GM18519 (cell line): ENCODE measurements around the gene ZBTB7A.

Experiments used
- ATAC-seq: cut with Tn5 transposase; IDR thresholded peaks from one replicate; pipeline ENCODE4 v1.9.1; 2021; ENCODE audit warnings: mild to moderate bottlenecking, moderate library complexity; ENCODE audit not compliant: unreplicated experiment, low FRiP score

Gene ZBTB7A

GRCh38 chr19:4094761-4095487, 28.2 kb upstream of the ZBTB7A start:
- ATAC-seq, result no peak

- no peak for ATAC-seq
These were observed 27.6 kb upstream of the ZBTB7A start for GRCh38 chr19:4094291-4094690.

- ATAC-seq, result no peak
These were observed 27.0 kb upstream of the ZBTB7A start for GRCh38 chr19:4093643-4094175.

GRCh38 chr19:4090356-4091220, 23.9 kb upstream of the ZBTB7A start:
- ATAC-seq, result no peak

DNA sequence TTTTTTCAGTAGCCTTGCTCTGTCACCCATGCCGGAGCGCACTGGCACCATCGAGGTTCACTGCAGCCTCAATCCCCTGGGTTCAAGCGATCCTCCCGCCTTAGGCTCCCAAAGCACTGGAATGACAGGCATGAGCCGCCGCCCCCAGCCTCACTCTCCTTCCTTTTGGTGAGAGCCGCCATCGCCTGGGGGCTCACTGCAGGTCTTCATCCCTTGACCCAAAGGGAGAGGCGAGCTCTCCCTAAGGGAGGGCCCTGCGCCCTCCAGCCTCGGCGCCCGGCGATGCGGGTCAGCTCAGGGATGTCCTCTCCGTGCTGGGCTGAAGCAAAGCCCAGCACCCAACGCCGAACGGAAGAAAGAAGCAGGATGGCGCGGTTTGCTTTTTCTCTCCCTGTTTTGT, 23.2 kb upstream of the ZBTB7A start:
- ATAC-seq, result no peak

DNA sequence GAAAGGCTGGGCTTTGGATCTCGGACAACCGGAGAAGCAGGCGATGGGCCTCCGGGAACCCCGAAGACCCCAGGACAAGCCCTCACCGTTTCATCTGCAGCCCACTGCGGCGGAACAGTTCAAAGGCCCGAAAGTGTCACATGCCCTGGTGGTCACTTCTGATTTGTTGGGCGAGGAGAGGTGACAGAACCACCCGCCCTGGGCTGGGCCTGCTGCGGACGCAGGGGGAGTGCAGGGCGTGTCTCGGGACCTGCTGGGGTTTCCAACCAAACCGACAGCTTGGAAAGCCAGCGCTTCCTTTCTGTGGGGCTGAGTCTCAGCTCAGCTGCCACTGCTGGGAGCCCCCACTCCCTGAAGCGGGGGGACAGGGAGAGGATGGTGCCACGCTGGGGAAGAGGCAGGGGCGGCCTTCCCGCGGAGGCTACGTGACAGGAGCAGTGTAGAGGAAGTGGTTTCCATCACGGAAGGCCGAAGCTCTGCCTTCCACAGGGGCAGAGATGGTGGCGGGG, 22.8 kb upstream of the ZBTB7A start:
- ATAC-seq, result no peak

DNA sequence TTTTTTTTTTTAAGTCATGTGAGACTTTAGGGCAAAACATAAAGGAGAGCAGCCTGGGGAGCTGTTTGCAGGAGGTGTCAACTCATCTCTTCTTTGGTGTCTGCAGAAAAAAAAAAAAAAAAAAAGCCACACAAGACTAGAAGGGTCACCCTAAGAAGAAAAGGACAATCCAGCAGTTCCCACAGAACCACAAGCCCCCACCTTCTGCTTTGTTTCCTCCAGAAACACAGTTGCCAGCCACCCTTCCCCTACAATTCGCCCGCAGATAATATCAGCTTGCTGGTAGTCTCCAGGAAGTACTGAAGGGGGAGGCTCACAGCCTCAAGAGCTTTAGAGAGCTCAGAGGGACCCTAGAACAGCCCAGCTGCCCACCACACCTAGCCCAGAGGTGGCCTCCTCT, 22.3 kb upstream of the ZBTB7A start:
- no peak for ATAC-seq

- no peak for ATAC-seq
These were observed 21.3 kb upstream of the ZBTB7A start for GRCh38 chr19:4087787-4088679.

DNA sequence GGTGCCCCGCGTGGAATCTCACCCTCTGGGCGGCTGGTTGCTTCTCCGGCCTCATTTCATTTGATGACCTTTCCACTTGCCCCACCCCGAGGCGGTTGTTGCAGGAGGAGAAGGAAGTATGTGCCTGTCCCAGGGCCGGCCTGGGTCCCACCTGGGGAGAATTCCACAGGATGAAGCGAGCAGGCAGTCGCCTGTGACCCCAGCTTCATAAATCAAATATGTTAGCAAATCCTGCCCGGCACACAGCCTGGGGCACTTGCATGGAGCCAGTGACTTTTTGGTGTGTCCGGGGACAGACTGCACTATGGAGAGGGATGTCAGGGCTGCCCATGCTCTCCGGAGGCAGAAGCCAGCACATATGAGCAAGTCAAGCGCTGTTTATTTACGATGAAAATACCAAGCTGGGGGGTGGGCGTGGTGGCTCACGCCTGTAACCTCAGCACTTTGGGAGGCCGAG, 19.7 kb upstream of the ZBTB7A start:
- ATAC-seq, result no peak

GRCh38 chr19:4084547-4084877, 17.8 kb upstream of the ZBTB7A start:
- ATAC-seq, result no peak

DNA sequence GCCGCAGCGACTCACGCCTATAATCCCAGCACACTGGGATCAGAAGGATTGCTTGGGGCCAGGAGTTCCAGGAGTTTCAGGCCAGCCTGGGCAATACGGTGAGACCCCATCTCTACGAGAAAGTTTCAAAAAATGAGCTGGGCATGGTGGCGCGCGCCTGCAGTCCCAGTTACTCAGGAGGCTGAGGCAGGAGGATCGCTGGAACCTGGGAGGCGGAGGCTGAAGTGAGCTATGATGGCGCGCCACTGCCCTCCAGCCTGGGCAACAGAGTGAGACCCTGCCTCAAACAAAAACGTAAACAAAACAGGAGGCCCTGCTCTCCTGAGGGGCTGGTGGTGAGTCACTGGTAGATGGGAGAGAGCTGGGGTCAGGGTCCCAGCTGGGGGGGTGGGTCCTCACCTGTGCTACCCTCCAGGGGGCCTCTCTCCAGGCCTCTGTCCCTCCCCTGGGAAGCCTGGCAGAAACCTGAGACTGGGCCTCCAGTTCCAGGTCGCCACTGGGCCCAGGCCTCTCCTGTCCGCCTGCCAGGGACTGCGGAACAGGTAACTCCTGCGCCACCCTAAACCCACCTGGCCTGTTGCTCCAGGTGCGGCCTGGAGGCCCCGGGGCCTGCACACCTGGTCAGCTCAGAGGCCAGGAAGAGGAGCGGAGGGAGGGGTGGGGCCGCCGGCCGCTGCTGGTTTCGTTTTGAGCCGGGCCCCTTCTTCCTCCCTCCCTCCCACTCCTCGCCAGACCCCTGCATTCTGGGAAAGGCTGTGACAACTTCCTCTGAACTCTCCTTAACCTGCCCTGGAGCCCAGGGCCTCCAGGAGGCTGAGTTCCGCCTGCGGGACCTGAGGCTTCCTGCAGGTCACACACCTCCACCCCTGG, 17.2 kb upstream of the ZBTB7A start:
- no peak for ATAC-seq

GRCh38 chr19:4082172-4082571, 15.5 kb upstream of the ZBTB7A start:
- no peak for ATAC-seq

DNA sequence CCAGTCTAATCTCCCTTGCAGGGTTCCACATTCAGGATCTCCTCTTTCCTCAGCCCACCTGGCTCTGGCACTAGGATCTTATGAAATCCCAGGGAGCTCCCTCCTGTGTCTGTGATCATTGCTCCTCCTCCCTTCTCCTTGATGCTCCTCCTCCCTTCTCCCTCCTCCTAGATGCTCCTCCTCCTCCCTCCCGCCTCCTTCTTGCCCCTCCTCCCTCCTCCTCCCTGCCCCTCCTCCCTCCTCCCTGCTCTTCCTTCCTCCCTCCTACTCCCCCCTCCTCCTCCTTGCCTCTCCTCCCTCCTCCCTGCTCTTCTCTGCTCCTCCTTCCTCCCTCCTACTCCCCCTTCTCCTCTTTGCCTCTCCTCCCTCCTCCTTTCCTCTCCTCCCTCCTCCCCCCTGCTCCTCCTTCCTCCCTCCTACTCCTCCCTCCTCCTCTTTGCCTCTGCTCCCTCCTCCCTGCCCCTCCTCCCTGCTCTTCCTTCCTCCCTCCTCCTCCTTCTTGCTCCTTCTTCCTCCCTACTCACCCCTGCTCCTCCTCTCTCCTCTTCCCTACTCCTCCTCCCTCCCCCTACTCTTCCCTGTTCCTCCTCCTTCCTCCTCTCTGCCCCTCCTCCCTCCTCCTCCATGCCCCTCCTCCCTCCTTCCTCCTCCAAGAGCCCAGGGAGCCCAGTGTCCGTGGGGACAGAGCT, 14.9 kb upstream of the ZBTB7A start:
- ATAC-seq, result no peak

GRCh38 chr19:4080473-4080872, 13.8 kb upstream of the ZBTB7A start:
- no peak for ATAC-seq

GRCh38 chr19:4077800-4078684, 11.3 kb upstream of the ZBTB7A start:
- ATAC-seq, result no peak

GRCh38 chr19:4077007-4077374, 10.3 kb upstream of the ZBTB7A start:
- ATAC-seq, result no peak

DNA sequence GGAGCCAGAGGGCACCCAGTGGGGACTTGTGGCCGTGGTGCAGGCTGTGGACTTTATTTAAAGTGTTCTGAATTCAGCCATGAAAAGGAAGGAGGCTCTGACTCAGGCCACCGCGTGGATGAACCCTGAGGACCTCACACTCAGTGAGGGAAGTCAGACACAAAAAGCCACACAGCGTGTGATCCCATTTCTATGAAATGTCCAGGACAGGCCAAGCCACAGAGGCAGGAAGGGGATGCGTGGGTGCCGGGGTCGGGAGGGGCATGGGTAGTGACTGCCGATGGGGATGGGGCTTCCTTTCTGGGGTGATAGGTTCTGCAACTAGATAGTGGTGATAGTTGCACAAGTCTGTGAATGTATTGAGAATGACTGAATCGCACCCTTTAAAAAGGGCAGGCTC, 8.7 kb upstream of the ZBTB7A start:
- no peak for ATAC-seq

DNA sequence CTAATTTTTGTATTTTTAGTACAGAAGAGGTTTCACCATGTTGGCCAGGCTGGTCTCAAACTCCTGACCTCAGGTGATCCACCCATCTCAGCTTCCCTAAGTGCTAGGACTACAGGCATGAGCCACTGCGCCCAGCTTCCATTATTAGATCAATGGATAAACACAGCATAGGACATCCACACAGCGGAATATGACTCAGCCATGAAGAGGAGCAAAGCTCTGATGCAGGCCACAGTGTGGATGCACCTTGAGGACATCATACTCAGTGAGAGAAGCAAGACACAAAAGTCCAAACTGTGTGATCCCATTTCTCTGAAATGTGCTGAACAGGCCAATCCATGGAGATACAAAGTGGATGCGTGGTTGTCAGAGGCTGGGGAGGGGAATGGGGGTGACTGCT, 4.9 kb upstream of the ZBTB7A start:
- no peak for ATAC-seq
